GM18519 (cell line): ENCODE measurements around the gene OTUB2.

Source experiments
- ATAC-seq: cut with Tn5 transposase; IDR thresholded peaks from one replicate; pipeline ENCODE4 v1.9.1; 2021; ENCODE audit warnings: mild to moderate bottlenecking, moderate library complexity; ENCODE audit not compliant: unreplicated experiment, low FRiP score

Gene OTUB2

GRCh38 chr14:94026173-94026888 lies at the start of gene OTUB2:
OTUB2 (plus strand) TSS chr14:94026340; CDS start chr14:94026538, 198 bp downstream.
- ATAC-seq: peak; percentile 99

GRCh38 chr14:93976477-93977057 lies 49.6 kb upstream of the OTUB2 start, which contains the start of gene ASB2:
ASB2 (minus strand) TSS chr14:93976570; CDS start chr14:93964539, 12,031 bp downstream.
- no peak for ATAC-seq

DNA sequence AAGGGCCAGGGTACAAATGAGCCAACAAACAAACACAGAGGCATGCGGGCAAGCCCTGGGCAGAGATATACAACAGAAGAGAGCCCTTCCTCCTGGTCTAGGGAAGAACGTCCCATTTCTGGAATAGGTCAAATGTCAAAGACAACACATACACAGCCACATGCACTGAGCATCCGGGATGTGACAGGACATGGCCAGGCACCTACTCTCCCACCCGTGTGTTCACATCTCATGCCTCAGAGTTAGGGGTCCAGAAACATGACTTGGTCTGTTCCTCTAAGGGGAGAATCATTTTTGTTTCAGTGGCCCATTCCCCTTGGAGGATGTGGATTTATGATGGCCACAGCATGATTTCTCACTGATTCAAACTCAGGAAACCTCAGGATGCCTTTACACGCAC lies 49.0 kb upstream of the OTUB2 start:
- ATAC-seq: no peak

DNA sequence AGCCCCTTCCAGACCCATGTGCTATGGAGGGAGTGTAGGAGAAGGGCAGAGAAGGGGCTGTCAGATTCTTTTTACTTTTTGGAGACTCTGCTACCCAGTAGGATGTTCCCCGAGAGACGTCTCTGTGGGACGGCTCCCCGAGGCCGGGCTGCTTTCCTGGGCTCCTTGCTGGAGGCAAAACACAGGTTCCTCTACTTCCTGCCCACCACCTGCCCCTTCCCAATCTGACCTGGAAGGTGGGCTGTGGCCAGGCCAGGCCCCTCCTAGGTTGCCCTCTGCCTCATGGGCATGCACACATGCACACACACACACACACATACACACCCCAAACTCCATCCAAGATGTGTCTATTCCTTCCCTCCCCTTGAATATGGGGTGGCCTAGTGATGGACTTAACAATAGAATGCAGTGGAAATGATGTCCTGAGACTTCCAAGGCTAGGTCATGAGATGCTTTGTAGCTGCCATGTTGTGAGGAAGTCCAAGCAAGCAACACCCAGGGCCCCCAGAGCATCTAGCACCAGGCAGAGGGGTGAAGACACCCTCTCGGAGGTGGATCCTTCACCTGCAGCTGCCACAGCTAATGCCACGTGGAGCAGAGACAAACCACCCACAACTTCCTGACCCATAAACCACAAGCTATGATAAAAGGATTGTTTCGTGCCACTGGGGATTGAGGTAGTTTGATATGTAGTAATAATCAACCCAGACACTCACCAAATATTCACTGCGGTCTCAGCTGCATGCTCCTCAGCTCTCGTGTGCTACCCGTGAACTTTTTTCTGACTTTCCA lies 48.2 kb upstream of the OTUB2 start:
- no peak for ATAC-seq

DNA sequence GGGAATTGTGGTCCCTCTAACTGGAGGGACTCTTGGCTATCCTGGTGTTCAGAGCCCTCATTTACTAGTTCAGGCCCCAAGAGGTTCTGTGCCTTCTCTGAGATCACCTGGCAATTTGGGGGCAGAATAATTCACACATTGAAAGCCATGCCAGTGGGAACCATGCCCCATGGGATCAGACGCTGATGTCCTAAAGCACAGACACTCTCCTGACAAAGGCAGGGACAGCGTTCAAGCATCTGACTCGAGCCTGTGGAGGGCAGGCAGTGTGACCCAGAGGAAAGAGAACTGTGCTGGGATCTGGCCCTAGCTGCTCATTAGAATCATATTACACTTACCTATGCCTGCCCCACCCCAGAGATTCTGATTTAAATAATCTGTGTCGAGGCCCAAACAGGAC lies 47.4 kb upstream of the OTUB2 start:
- no peak for ATAC-seq

DNA sequence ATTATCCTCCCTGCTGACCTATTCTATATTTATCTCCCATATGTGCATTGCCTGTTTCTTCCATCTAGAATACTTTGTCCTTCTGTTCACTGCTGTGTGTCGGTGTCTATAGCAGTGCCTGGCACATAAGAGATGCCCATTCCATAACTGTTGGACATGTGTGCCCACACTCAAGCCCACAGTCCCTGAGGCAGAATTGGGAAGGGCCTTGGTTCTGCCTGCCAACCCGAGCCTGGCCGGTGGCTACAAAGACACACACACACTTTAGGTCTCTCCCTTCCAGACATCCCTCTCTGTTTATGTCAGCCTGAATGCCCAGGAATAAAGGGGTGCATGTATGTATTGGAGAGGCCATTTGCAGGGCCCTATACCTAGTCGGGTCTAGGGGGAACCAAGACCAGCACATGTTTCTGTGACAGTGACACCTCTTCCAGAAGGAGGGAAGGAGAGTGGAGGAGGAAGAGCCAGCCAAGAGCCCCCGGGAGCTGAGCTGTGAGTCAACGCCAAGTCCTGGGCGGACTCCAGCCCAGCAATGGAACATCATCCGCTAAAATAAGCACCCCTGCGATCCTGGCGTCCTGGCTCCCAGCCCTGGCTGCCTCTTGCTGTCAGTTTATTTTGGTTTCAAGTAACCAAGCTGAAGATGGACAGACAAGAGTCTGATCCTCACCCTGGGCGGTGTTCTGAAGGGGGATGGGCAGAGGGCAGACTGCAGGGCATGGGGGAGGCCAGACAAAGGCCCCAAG lies 45.5 kb upstream of the OTUB2 start:
- no peak for ATAC-seq

GRCh38 chr14:93981316-93982229 lies 44.6 kb upstream of the OTUB2 start:
- ATAC-seq: no peak

GRCh38 chr14:93982230-93983007 lies 43.7 kb upstream of the OTUB2 start:
- no peak for ATAC-seq

DNA sequence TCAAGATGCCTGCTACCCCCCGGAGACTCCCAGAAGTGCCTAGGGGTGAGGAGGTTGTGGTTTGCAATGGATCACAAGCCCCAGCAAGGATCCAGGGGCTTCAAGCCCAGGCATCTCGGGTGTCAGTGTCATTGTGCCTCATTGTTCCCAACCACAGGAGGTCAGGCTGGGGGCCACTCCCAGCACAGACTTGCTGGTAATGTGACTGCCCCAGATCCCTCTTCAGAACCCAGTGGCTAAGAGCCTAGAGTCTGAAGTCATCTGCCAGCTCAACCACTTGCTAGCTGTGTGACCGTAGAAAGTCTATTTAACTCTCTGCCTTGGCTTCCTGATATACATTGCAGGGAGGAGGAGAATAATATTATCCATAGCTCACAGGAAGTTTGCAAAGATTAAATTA lies 42.1 kb upstream of the OTUB2 start:
- no peak for ATAC-seq

DNA sequence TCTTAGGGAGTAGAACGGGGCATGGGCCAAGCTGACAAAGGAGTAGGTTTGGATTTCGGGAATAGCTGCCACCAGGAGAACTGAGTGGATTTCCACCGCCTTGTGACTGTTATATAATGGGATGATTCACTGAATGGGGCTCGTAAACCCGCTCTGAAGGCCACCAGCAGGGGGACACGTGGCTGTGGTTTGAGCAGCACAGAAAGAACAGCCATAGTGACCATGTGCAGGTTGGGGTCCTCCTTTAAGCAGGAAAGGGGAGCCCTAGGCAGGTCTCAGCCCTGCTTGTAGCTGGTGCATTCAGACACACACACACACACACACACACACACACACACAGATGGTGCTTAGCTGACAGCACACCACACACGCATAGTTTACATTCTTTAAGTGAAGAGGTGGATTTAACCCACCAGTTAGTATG lies 41.1 kb upstream of the OTUB2 start:
- no peak for ATAC-seq

- no peak for ATAC-seq
Observed at GRCh38 chr14:93986955-93987354, 39.2 kb upstream of the OTUB2 start.

- no peak for ATAC-seq
Observed at GRCh38 chr14:93987376-93987775, 38.8 kb upstream of the OTUB2 start.

DNA sequence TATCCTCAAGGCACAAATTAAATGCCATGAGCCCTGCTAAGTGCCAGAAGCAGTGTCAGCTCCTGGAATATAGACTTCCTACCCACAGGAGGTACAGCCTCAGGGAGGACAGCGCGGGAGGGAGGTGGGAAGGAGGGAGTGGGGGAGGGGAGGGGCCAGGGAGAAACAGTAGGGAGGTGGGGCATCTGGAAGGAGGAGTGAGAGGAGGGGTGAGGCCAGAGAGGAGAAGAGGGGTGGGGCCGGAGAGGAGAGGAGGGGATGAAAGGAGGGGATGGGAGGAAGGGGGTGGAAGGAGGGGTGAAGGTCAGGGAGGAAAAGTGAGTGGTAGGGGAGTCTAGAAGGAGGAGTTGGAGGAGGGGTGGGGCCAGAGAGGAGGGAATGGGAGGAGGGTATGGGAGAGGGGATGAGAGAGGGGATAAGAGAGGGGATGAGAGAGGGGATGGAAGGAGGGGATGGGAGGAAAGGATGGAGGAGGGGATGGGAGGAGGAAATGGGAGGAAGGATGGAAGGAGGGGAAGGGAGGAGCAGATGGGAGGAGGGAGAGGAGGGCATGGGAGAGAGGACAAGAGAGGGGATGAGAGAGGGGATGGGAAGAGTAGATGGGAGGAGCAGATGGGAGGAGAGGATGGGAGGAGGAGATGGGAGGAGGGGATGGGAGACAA lies 38.2 kb upstream of the OTUB2 start:
- ATAC-seq: no peak

GRCh38 chr14:93989939-93990338 lies 36.2 kb upstream of the OTUB2 start:
- no peak for ATAC-seq

DNA sequence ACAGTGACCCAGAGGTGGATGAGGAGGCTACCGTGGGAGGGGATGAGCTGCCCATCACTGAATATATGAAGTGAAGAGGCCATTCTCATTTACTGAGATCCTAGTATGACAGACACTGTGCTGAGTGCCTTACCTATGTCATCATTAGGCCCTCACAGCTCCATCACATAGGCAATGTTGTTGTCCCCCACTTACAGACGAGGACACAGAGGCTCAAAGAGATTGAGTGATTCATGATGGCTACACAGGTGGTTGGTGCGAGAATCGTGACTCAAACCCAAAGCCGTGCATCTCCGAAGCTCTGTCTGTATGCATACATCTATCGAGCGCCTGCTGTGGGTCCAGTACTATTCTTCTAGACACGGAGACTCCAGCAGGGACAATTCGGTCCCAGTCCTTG lies 34.9 kb upstream of the OTUB2 start:
- no peak for ATAC-seq

DNA sequence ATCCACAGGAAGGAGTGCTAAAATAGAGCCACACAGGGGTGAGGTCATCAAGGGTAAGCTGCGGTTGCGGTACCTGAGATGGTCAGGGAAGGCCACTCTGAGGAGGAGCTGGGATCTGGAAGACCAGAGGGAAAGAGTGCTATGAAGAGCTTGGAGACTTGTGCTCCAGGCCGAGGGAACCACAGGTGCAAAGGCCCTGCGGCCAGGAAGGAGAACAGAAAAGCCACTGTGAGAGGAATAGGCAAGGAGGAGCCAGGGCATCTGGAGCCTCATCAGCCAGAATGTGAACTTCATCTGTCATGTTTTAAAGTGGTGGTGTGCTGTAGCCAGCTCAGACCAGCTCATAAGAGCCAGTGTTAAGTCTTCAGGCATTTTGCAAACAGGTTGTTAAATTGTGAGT lies 34.5 kb upstream of the OTUB2 start:
- ATAC-seq: no peak

DNA sequence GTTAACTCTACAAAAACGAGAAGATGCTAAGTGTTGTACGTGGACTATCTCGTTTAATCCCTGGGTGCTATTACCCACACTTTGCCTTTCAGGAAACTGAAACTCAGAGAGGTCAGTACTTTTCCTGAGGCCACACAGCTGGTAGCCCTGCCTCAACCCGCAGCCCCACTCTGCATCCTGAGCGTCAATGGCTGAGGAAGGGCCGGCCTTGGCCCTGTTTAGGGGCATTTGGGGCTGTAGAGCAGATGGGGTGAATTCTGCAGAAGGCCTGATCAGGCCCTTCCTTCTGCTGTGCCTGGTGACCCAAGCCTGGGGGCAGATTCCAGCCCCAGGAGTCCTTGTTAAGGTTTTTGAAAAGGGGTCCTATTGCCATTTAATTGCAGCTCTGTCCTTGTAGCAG lies 32.8 kb upstream of the OTUB2 start:
- ATAC-seq: no peak

DNA sequence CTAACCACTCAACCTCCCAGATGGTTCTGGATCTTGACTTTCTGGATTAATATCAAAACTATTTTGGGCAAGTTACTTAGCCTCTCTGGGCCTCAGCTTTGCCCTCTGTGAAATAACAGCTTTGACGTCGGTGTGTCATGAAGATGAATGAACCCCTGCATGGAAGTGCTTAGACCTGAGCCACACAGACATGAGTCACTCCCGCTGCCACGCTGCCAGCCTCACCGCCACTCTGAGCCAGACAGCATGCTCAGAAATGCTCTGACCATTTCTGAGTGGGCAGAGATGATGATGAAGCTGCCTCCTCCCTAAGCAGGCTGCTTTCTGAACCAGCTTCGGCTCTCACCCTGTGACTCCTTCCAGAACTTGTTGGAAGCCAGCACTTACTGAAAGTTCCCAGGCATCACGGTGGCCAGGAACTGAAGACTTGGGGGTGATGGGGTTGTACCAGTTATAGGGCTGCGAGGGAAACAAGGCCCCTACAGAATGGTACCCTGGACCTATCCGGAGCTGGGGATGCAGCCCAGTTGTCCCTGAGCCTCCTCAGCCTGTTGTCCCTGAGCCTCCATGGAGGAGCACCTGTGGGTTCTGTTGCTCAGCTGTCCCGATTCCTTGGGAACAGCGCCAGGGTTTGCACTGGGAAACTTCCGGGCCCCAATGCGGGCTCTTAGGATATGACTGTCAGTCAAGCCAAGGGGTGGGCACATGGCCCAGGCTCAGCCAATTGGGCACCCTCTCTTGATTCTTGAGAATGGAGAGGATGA lies 31.0 kb upstream of the OTUB2 start:
- no peak for ATAC-seq
